GM21528 (cell line): ENCODE measurements around the gene HSP90AA1.
A peak's percentile ranks its signal among the peaks of the same experiment; 100 is the strongest.
"Not testable (repeated sequence)": the region's sequence is repeated elsewhere in the genome, so short reads cannot be mapped to it uniquely, and the experiment has no call there.

ENCODE experiments used
- ATAC-seq: cut with Tn5 transposase; IDR thresholded peaks from one replicate; pipeline ENCODE4 v1.9.1; 2021; ENCODE audit warnings: mild to moderate bottlenecking, moderate library complexity; ENCODE audit not compliant: unreplicated experiment, low FRiP score

The HSP90AA1 gene

GRCh38 chr14:102074415-102074964 lies 12.4 kb downstream of the HSP90AA1 start:
- ATAC-seq = no peak

- ATAC-seq = no peak
Observed at GRCh38 chr14:102071283-102071998, 15.4 kb downstream of the HSP90AA1 start.

GRCh38 chr14:102066041-102066451 lies 20.8 kb downstream of the HSP90AA1 start:
- ATAC-seq = no peak

GRCh38 chr14:102064590-102064989 lies 22.3 kb downstream of the HSP90AA1 start:
- ATAC-seq = not testable (repeated sequence)

- no peak for ATAC-seq
Observed at GRCh38 chr14:102063808-102064429, 22.9 kb downstream of the HSP90AA1 start.

GRCh38 chr14:102063109-102063807 lies 23.6 kb downstream of the HSP90AA1 start:
- ATAC-seq = peak; percentile 50

GRCh38 chr14:102058961-102059360 lies 27.9 kb downstream of the HSP90AA1 start:
- ATAC-seq = no peak

- no peak for ATAC-seq
Observed at GRCh38 chr14:102058146-102058545, 28.7 kb downstream of the HSP90AA1 start.

GRCh38 chr14:102057480-102058114 lies 29.2 kb downstream of the HSP90AA1 start:
- ATAC-seq = no peak

GRCh38 chr14:102056694-102057442 lies 30.0 kb downstream of the HSP90AA1 start:
- ATAC-seq = no peak

GRCh38 chr14:102055181-102055901 lies 31.5 kb downstream of the HSP90AA1 start:
- no peak for ATAC-seq

- ATAC-seq = no peak
Observed at GRCh38 chr14:102052522-102052921, 34.3 kb downstream of the HSP90AA1 start.

- ATAC-seq = no peak
Observed at GRCh38 chr14:102050625-102051024, 36.2 kb downstream of the HSP90AA1 start.

- ATAC-seq = no peak
Observed at GRCh38 chr14:102050026-102050405, 36.8 kb downstream of the HSP90AA1 start.

- no peak for ATAC-seq
Observed at GRCh38 chr14:102049258-102050025, 37.4 kb downstream of the HSP90AA1 start.

- ATAC-seq = no peak
Observed at GRCh38 chr14:102047808-102048540, 38.9 kb downstream of the HSP90AA1 start.

GRCh38 chr14:102046337-102047278 lies 40.2 kb downstream of the HSP90AA1 start:
- ATAC-seq = no peak
